Spleen (tissue), 7 donors: ENCODE measurements around the gene SLC9C1.

Source experiments
- CTCF ChIP-seq, 11 experiments: fragments of 200-600 bp in 7 of 11; fragments of 450-650 bp in 4 of 11; sonication (generic) in 4 of 11; IDR thresholded peaks in 8 of 11; conservative IDR thresholded peaks in 3 of 11; 1 replicate in 7 of 11; 2 replicates in 4 of 11; pipeline versions ENCODE4 v1.4.0 to v1.8.0; 2016 to 2021; ENCODE audit warnings: antibody characterized with exemption in 11 of 11, inconsistent platforms in 4 of 11, mild to moderate bottlenecking in 1 of 11
- POLR2A ChIP-seq, 3 donors: fragments of 450-650 bp; IDR thresholded peaks; one replicate each; pipeline ENCODE4 v1.5.1; 2017; ENCODE audit warnings: antibody characterized with exemption in 3 of 3, mild to moderate bottlenecking in 1 of 3
- POLR2AphosphoS5 ChIP-seq, 3 donors: sonication (generic); formaldehyde crosslinking; IDR thresholded peaks; one replicate each; pipeline ENCODE4 v1.5.1; 2017; ENCODE audit warnings: antibody characterized with exemption in 3 of 3
- donor health status: DM: no; HTN: no; CAD: no; lungs with moderate emphysema.
- donor health status: DM: no; HTN: no; CAD: no.
- donor health status: DM: no; HTN: no; CAD: no.

GRCh38 chr3:112109322-112109721 lies 184.7 kb downstream of the SLC9C1 start:
- TF ChIP-seq CTCF (IDR thresholded peaks at IDR 0.05 in 8 of 11, conservative IDR thresholded peaks at IDR 0.05 in 3 of 11), result no peak
- no peak for TF ChIP-seq POLR2AphosphoS5 (IDR thresholded peaks at IDR 0.05)
- TF ChIP-seq POLR2A (IDR thresholded peaks at IDR 0.05), result no peak
